Heart left ventricle (tissue), 16 donors: Measurements from ENCODE around the gene VASH1. TPM values are rescaled to one million over a fixed set of nuclear protein-coding genes. Genes with fewer than 3 reads are reported as not detected.

Experiments
- ATAC-seq, 4 donors: fragments of 200-7000 bp; cut with Tn5 transposase; one replicate each; pipeline ENCODE4 v1.9.1; 2020 to 2022; ENCODE audit warnings: moderate library complexity in 4 of 4, mild to moderate bottlenecking in 3 of 4, moderate number of reproducible peaks in 1 of 4
- DNase-seq, 5 donors: peaks; one replicate each; pipeline ENCODE4 v3.0.0-alpha.2; 2020
- H3K27ac ChIP-seq, 12 donors: fragments of 200-600 bp; sonication (generic) in 4 of 12; one replicate each; pipeline versions ENCODE4 v1.5.0 to v1.8.0; 2016 to 2022; ENCODE audit warnings: mild to moderate bottlenecking in 2 of 12
- H3K27me3 ChIP-seq, 9 donors: fragments of 200-600 bp; sonication (generic) in 2 of 9; one replicate each; pipeline versions ENCODE4 v1.5.1 to v1.8.0; 2016 to 2022; ENCODE audit warnings: mild to moderate bottlenecking in 3 of 9
- H3K36me3 ChIP-seq, 9 donors: fragments of 200-600 bp; sonication (generic) in 2 of 9; one replicate each; pipeline versions ENCODE4 v1.5.0 to v1.8.0; 2018 to 2022; ENCODE audit warnings: mild to moderate bottlenecking in 2 of 9
- H3K4me1 ChIP-seq, 12 donors: fragments of 200-600 bp; sonication (generic) in 4 of 12; one replicate each; pipeline versions ENCODE4 v1.5.0 to v1.8.0; 2016 to 2022; ENCODE audit warnings: mild to moderate bottlenecking in 3 of 12
- H3K4me3 ChIP-seq, 12 donors: fragments of 200-600 bp; sonication (generic) in 4 of 12; one replicate each; pipeline versions ENCODE4 v1.5.0 to v1.8.0; 2017 to 2022; ENCODE audit warnings: mild to moderate bottlenecking in 9 of 12, moderate library complexity in 4 of 12
- H3K9me3 ChIP-seq, 12 donors: fragments of 200-600 bp; sonication (generic) in 4 of 12; one replicate each; pipeline versions ENCODE4 v1.5.0 to v1.8.0; 2016 to 2022; ENCODE audit warnings: mild to moderate bottlenecking in 1 of 12
- POLR2A ChIP-seq, 2 donors: fragments of 450-650 bp; IDR thresholded peaks; one replicate each; pipeline ENCODE4 v1.6.1; 2017; ENCODE audit warnings: antibody characterized with exemption in 2 of 2, mild to moderate bottlenecking in 2 of 2, moderate library complexity in 2 of 2
- WGBS, 4 donors: extraction: QIAGEN DNeasy Blood & Tissue Kit in 2 of 4; methylation state at CpG; one replicate each; pipeline versions ENCODE4 v1.1.5 to v1.1.7; 2013 to 2018; 5-methylcytosine and 5-hydroxymethylcytosine counted together
- intact Hi-C, 10 donors: fragments of 100-400 bp; cut with DNase I; formaldehyde crosslinking; loops; one replicate each; pipeline versions ENCODE4 v1.11.1 to v1.14.2; 2022
- polyA plus RNA-seq, 2 donors: library from polyadenylated mRNA; stranded (reverse); fragments of 200-250 nt; gene quantifications; one replicate each; pipeline ENCODE4 v1.2.3, GENCODE V29; 2013
- total RNA-seq, 9 donors: library from RNA; depleted of rRNA in 2 of 9; stranded (reverse); fragments of >200 nt in 2 of 9; fragmentation: NEBNext Ultra II Directional in 3 of 9; extraction: Animal tissue kit (Norgen Biotek cat#: 25700) in 3 of 9; gene quantifications; one replicate each; pipeline versions ENCODE4 v1.1.0 to v1.2.4, GENCODE V29; 2016 to 2023
- TF ChIP-seq, protein P1 (sequence below), 12 donors: fragments of 200-600 bp; sonication (generic) in 4 of 12; IDR thresholded peaks; one replicate each; pipeline versions ENCODE4 v1.5.0 to v1.8.0; 2018 to 2022; ENCODE audit warnings: antibody characterized with exemption in 12 of 12, mild to moderate bottlenecking in 5 of 12
- donor health status: ischemic (EF 13 %, LVEDD 7.1; RV severe dilation, severe dysfunction).
- donor health status: healthy with polysubstance abuse.
- donor health status: DM: no; HTN: yes; CAD: no.
- donor health status: DM: no; HTN: no; CAD: no.
- donor health status: ischemic (EF 25% LVEDD 6.9; RV normal size, moderate dysfunction).
- donor health status: ischemic (EF 25% LVEDD 5.7; RV mildly dilated, moderate dysfunction).
- donor health status: healthy.
- donor health status: DM: yes; HTN: yes; CAD: no.
- donor health status: ischemic (EF 35%, LVEDD 5.7; RV mildly dilated, moderate dysfunction).
- donor health status: nonischemic (EF 11% LVEDD 7.7; RV severe dilation, severe dysfunction).
- donor health status: DM: yes; HTN: yes; CAD: no.
- donor health status: PGD.
- donor health status: ischemic (EF 29% LVEDD 5.4; RV normal size, mild dysfunction).
- donor health status: nonischemic (EF 23%, LVEDD 6.1; RV moderate dilation, normal function).

The VASH1 gene
- total and polyA plus RNA-seq, 11 donors: 7.8 to 30.8 (median 11.1) TPM

DNA sequence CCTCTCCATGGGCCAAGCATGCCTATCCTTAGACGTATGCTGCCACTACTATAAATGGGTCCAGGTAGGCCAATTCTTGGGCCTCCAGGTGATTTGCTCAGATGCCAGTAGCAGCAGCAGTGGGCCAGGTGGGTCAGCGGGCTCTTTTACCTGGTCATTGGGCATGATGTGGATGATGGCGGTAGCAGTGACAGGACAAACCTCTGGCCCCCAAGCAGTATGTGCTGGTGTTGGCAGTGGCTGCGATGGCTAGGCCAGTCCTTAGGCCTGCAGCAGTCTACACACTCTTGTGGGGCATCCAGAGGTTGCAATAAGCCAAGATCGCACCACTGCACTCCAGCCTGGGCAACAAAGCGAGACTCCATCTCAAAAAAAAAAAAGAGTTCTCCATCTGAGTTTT lies 19.1 kb upstream of the VASH1 start:
- Histone ChIP-seq H3K4me3 (no peak overlapping the region), H3K27me3 (no peaks in the 10 kb centered on the region), H3K4me1 (peaks cover 0 to 7% (median 0%) of the 10 kb centered on the region in 12 donors), H3K27ac (no peak overlapping the region), H3K36me3 (peaks cover 0 to 11% (median 0%) of the 10 kb centered on the region in 9 donors), H3K9me3 (peaks cover 0 to 61% (median 15%) of the 10 kb centered on the region in 12 donors)
- TF ChIP-seq, protein P1, sequence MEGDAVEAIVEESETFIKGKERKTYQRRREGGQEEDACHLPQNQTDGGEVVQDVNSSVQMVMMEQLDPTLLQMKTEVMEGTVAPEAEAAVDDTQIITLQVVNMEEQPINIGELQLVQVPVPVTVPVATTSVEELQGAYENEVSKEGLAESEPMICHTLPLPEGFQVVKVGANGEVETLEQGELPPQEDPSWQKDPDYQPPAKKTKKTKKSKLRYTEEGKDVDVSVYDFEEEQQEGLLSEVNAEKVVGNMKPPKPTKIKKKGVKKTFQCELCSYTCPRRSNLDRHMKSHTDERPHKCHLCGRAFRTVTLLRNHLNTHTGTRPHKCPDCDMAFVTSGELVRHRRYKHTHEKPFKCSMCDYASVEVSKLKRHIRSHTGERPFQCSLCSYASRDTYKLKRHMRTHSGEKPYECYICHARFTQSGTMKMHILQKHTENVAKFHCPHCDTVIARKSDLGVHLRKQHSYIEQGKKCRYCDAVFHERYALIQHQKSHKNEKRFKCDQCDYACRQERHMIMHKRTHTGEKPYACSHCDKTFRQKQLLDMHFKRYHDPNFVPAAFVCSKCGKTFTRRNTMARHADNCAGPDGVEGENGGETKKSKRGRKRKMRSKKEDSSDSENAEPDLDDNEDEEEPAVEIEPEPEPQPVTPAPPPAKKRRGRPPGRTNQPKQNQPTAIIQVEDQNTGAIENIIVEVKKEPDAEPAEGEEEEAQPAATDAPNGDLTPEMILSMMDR (IDR thresholded peaks at IDR 0.05): no peak
- TF ChIP-seq POLR2A (IDR thresholded peaks at IDR 0.05): no peak
- DNase-seq (no peak), ATAC-seq (no peak)
- WGBS, 4 donors: 80 to 95% (median 87%) methylated on average over 5 to 6 of the region's 6 CpGs
- intact Hi-C loops: no loop called here

DNA sequence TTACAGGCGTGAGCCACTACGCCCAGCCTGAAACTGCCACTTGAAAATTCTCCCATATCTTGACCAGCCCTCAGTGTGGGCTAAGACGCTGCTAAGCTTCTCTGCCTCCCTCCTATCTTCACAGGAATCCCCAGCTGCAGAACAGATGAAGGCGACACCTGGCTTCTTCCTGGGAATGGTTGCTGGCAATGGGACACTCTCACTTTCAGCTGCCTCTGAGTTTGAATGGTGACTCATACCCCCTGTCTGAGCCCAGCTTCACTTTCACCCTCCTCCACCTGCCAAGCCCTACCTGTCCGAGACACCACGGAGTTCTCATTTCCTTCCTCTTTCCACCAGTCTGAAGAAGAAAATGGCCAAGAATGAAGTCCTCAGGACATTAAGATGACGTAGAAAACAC lies 18.3 kb upstream of the VASH1 start:
- Histone ChIP-seq H3K4me1 (peaks cover 0 to 7% (median 0%) of the 10 kb centered on the region in 12 donors), H3K9me3 (peaks cover 0 to 53% (median 15%) of the 10 kb centered on the region in 12 donors), H3K27me3 (no peaks in the 10 kb centered on the region), H3K36me3 (peaks cover 0 to 11% (median 0%) of the 10 kb centered on the region in 9 donors), H3K4me3 (no peak overlapping the region), H3K27ac (no peak overlapping the region)
- DNase-seq (no peak), ATAC-seq (no peak)
- no peak for TF ChIP-seq POLR2A (IDR thresholded peaks at IDR 0.05)
- TF ChIP-seq, protein P1 (IDR thresholded peaks at IDR 0.05): no peak
- WGBS, 4 donors: 81 to 90% (median 87%) methylated on average over 7 of the region's 7 CpGs
- intact Hi-C loops: no loop called here

DNA sequence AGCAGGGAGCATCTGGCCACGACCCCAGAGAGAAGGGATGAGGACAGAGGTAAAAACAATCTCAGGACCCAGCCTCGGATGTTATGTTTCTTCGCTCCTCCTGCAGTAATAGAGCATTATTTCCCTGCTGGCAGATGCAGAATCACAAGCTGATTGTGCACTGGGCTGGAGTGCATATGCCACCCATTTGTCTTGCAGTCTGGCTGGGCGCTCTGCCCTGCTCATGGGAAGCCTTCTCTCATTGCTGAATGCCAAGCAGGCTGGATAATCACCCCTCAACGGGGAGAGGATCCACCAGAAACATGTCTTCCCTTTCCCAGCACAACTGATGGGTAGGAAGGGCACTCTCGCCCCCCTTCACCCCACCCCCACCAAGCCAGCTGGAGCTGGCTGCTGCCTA lies 8.5 kb upstream of the VASH1 start:
- Histone ChIP-seq H3K36me3 (no peaks in the 10 kb centered on the region), H3K27me3 (no peaks in the 10 kb centered on the region), H3K9me3 (peaks cover 0 to 4% (median 0%) of the 10 kb centered on the region in 12 donors), H3K4me1 (no peaks in the 10 kb centered on the region), H3K4me3 (no peak overlapping the region), H3K27ac (no peak overlapping the region)
- intact Hi-C loops: no loop called here
- ATAC-seq (no peak), DNase-seq (peak in 1 of 5 donors; percentile 1)
- TF ChIP-seq, protein P1 (IDR thresholded peaks at IDR 0.05): no peak
- no peak for TF ChIP-seq POLR2A (IDR thresholded peaks at IDR 0.05)
- WGBS, 4 donors: 62 to 82% (median 76%) methylated on average over 5 to 6 of the region's 6 CpGs

DNA sequence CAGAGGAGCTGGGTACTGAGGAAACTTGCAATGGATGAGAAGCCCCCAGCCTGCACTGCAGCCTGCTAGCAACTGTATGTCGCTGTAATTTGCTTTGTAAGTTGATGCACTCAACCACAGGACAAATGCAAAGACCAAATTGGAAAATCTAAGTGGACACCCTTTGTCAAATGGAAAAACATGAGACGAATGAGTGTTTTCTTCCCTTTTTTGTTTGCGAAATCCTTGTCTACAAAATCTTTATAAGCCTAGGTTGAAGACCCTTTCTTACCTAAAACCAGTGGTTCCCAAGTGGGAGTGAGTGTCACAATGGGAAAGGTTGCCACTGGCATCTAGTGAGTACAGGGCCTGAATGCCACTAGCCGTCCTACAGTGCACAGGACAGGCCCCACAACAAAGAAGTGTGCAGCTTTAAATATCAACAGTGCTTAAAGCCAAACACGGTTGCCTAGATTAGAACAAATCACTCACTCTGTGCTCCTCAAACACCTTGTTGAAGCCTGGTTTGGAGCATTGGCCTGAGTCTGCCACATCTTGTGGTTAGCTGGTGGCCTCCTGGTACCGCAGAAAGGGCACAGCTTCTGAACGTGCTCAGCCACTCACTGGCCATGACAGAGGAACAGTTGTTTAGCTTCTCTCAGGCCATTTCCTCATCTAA lies 7.6 kb upstream of the VASH1 start:
- no peak for TF ChIP-seq POLR2A (IDR thresholded peaks at IDR 0.05)
- TF ChIP-seq, protein P1 (IDR thresholded peaks at IDR 0.05): no peak
- peak in 3 of 4 donors; percentile 16 to 75 (median 18) for ATAC-seq

More for the DNA sequence above, 7.6 kb upstream of the VASH1 start:
- H3K9me3 ChIP-seq: peaks cover 0 to 4% (median 0%) of the 10 kb centered on the region in 12 donors
- intact Hi-C loops: no loop called here
- H3K27ac ChIP-seq: no peak overlapping the region
- 78 to 88% (median 84%) methylated on average over 7 of the region's 7 CpGs for WGBS, 4 donors
- no peak overlapping the region for H3K4me3 ChIP-seq
- DNase-seq: peak in 1 of 5 donors; percentile 4
- H3K36me3 ChIP-seq: no peaks in the 10 kb centered on the region
- no peaks in the 10 kb centered on the region for H3K4me1 ChIP-seq
- H3K27me3 ChIP-seq: no peaks in the 10 kb centered on the region
